Motor neuron (in vitro differentiated cells): ENCODE results near the gene ADAM33. TPM values are rescaled to one million over a fixed set of nuclear protein-coding genes. Genes with fewer than 3 reads are reported as not detected.
A peak's percentile ranks its signal among the peaks of the same experiment; 100 is the strongest.

Experiments used
- ATAC-seq, 8 experiments: fragments of 200-7000 bp; cut with Tn5 transposase; replicated peaks in 6 of 8; 2 replicates each; pipeline ENCODE4 v1.8.0; 2021; ENCODE audit warnings: mild to moderate bottlenecking in 8 of 8, moderate library complexity in 8 of 8
- H3K27ac ChIP-seq, 2 donors: fragments of 250-450 bp; sonication (Bioruptor Pico); 2 replicates each; pipeline ENCODE4 v1.9.0; 2021; ENCODE audit warnings: antibody characterized with exemption in 2 of 2, mild to moderate bottlenecking in 2 of 2, moderate library complexity in 1 of 2
- H3K4me1 ChIP-seq, 2 donors: fragments of 250-450 bp; sonication (Bioruptor Pico); replicated peaks in 1 of 2; 2 replicates each; pipeline ENCODE4 v1.6.1; 2021; ENCODE audit warnings: antibody characterized with exemption in 2 of 2, mild to moderate bottlenecking in 2 of 2, moderate library complexity in 1 of 2
- H3K4me3 ChIP-seq, 5 donors: fragments of 250-450 bp; sonication (Bioruptor Pico); 2 replicates each; pipeline ENCODE4 v1.9.0; 2021; ENCODE audit warnings: antibody characterized with exemption in 5 of 5, mild to moderate bottlenecking in 5 of 5, moderate library complexity in 4 of 5
- WGBS, 10 experiments: fragments of 450-650 bp; shearing (Covaris generic); methylation state at CpG; one replicate each; pipeline ENCODE4 v1.0.0; 2022; 5-methylcytosine and 5-hydroxymethylcytosine counted together
- in situ Hi-C, 9 experiments: fragments of 400-800 bp; cut with MboI; loops; one replicate each; pipeline ENCODE4 v1.15.0; 2021; ENCODE audit warnings: low sequenced_read_pairs in 9 of 9, low pct_unique_long_range_greater_than_20kb in 2 of 9; ENCODE audit not compliant: unreplicated experiment in 9 of 9
- total RNA-seq, 8 experiments: library from RNA; unstranded; fragments of 300-600 nt; gene quantifications; 2 replicates each; pipeline versions ENCODE4 v1.2.3 to v1.2.4, GENCODE V29; 2022

The ADAM33 gene
- total RNA-seq, 8 experiments from 2014 or later, result 0.17 to 62.3 (median 1.2) TPM; not detected in 1

DNA sequence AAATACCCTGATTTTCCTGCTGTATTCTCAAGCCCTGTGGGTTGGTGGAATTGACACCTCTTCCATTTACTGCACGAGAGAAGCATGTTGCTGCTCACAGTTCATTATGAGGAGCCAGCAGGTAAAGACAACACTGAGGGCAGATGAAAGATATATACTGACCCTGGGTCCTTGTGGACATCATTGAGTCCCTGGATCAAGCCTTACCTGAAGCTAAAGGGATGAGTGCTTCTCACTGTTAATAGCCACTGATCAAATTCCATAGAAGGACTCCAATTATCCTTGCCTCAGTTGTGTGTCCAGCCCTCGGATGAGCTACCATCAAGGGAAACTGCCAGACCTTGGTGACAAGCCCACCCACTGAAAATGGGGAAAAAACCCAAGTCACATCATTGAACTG, 38.3 kb upstream of the ADAM33 start:
- WGBS, 10 experiments, result 14 to 100% (median 63%) methylated on average over 1 to 2 of the region's 2 CpGs
- no peak for ATAC-seq
- Histone ChIP-seq H3K27ac (no peak overlapping the region), H3K4me1 (no peaks in the 10 kb centered on the region), H3K4me3 (no peak overlapping the region)
- in situ Hi-C loops, result no loop called here

GRCh38 chr20:3719046-3719445, 37.2 kb upstream of the ADAM33 start:
- H3K4me1 ChIP-seq, result no peaks in the 10 kb centered on the region
- in situ Hi-C loops, result no loop called here
- H3K4me3 ChIP-seq, result no peak overlapping the region
- WGBS, 10 experiments, result 82 to 100% (median 90%) methylated on average over 2 to 4 of the region's 4 CpGs; no CpG with 5 or more reads in 5 of the 10 experiments
- no peak overlapping the region for H3K27ac ChIP-seq
- ATAC-seq, result no peak

DNA sequence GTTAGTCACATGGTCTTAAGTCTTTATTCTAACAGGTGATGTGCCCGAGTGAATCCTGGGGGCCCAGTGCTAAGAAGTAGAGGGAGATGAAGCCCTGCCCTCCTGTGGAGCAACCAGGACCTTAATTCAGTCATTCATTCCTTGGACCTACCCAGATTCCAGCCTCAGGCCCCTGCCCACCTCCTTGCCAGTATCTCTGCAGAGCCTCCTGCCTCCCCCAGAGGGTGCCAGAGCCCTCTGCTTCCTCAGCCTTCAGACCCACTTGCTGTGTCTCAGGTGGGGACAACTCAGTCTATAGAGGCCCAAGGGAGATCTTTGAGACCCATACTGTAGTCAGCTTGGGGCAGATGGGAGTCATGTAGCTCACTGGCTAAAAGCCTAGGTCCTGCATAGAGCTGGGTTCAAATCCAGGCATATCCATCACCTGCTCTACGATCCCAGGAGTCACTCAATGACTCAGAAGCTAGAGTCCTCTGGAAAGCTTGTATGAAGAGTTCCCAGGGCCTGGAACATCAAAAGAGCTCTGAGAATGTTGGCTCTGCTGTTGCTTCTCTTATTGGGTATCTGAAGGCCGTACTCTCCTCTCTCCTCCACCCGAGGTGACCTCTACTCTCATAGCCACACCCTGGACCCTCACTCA, 34.5 kb upstream of the ADAM33 start:
- WGBS, 10 experiments, result 22 to 91% (median 71%) methylated on average over 1 to 3 of the region's 4 CpGs; no CpG with 5 or more reads in 5 of the 10 experiments
- Histone ChIP-seq H3K4me1 (no peaks in the 10 kb centered on the region), H3K4me3 (no peak overlapping the region), H3K27ac (no peak overlapping the region)
- in situ Hi-C loops, result no loop called here
- ATAC-seq, result peak; percentile 64 to 99 (median 84)

DNA sequence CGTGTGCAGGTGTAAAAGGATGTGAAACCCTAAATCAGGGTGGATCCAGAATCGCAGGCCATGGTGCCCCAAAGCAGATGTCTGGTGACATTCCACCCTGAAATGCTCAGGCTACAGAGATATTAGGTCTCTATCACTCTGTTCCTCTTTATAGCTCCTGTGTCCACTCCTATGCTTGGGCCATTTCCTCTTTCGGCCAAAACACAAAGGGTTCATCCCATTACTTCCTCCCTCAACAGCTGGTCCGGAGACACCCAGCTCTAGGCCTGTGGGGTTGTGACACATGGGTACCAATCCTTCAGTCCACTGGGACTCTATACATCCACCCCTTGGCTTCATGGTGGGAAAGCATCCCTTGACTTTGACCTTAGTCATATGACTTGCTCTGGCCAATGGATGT, 32.3 kb upstream of the ADAM33 start:
- Histone ChIP-seq H3K4me1 (no peaks in the 10 kb centered on the region), H3K27ac (no peak overlapping the region), H3K4me3 (no peak overlapping the region)
- WGBS, 10 experiments, result 60 to 90% (median 84%) methylated on average over 1 to 3 of the region's 4 CpGs; no CpG with 5 or more reads in 6 of the 10 experiments
- no peak for ATAC-seq
- in situ Hi-C loops, result no loop called here

DNA sequence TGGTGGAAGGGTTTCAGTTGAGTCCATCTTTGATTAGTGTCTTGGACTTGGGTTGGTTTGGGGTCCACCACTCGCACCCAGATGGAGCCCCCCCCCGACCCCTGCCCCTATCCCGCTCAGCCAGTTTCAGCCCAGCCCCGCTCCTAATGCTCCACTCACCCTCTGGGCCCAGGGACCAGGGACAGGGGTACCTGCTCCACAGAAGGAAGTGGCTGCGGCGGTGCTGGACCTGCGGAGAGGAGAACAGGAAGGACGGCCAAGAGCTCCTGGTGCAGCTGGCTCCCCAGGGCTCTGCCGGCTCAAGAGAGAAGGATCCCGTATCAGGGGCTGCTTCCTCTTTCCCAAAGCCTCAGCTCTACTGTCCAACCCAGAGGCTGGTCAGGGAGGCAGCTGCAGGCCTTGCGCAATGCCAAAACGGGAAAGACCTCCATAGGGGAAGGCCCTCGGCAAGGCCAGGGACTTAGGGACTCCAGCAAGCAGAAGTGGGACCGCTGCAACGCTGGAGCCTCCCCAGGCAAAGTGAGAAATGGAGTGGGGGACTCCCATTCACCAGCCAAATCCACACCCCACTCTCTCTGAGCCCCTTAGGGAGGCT, 30.6 kb upstream of the ADAM33 start, which contains the start of gene SIGLEC1:
Gene SIGLEC1, minus strand, starts transcription at position 322 of the 595 bp plus-strand sequence. CDS start 5,472 bp downstream, outside the sequence.
- Histone ChIP-seq H3K4me1 (no peaks in the 10 kb centered on the region), H3K27ac (no peak within 1 kb of the TSS), H3K4me3 (no peak within 1 kb of the TSS)
- no peak for ATAC-seq
- 80 to 100% (median 83%) methylated on average over 1 to 3 of the region's 15 CpGs; no CpG with 5 or more reads in 6 of the 10 experiments for WGBS, 10 experiments
- in situ Hi-C loops, result no loop called here

- H3K27ac ChIP-seq, result no peak overlapping the region
- no peak for ATAC-seq
- no peak overlapping the region for H3K4me3 ChIP-seq
Measured at GRCh38 chr20:3711484-3711941, 29.7 kb upstream of the ADAM33 start.

GRCh38 chr20:3710703-3711483, 29.1 kb upstream of the ADAM33 start:
- Histone ChIP-seq H3K4me3 (no peak overlapping the region), H3K27ac (no peak overlapping the region), H3K4me1 (no peaks in the 10 kb centered on the region)
- in situ Hi-C loops, result no loop called here
- peak in 7 of 8 experiments; percentile 2 to 60 (median 37) for ATAC-seq
- 10 to 94% (median 49%) methylated on average over 1 to 13 of the region's 18 CpGs; no CpG with 5 or more reads in 4 of the 10 experiments for WGBS, 10 experiments

More at GRCh38 chr20:3711484-3711941, 29.7 kb upstream of the ADAM33 start:
- H3K4me1 ChIP-seq, result no peaks in the 10 kb centered on the region
- in situ Hi-C loops, result no loop called here
- 20 to 93% (median 68%) methylated on average over 1 to 4 of the region's 4 CpGs; no CpG with 5 or more reads in 4 of the 10 experiments for WGBS, 10 experiments

- 15 to 83% (median 61%) methylated on average over 1 to 4 of the region's 6 CpGs; no CpG with 5 or more reads in 6 of the 10 experiments for WGBS, 10 experiments
- Histone ChIP-seq H3K4me1 (no peaks in the 10 kb centered on the region), H3K27ac (no peak overlapping the region), H3K4me3 (no peak overlapping the region)
- peak in 4 of 8 experiments; percentile 7 to 89 (median 83) for ATAC-seq
- in situ Hi-C loops, result no loop called here
Measured at GRCh38 chr20:3710011-3710466, 28.2 kb upstream of the ADAM33 start.

GRCh38 chr20:3707508-3707899, 25.7 kb upstream of the ADAM33 start:
- no peaks in the 10 kb centered on the region for H3K4me1 ChIP-seq
- in situ Hi-C loops, result no loop called here
- no peak overlapping the region for H3K27ac ChIP-seq
- ATAC-seq, result no peak
- no peak overlapping the region for H3K4me3 ChIP-seq
- WGBS, 10 experiments, result 67 to 100% (median 89%) methylated on average over 1 to 3 of the region's 3 CpGs; no CpG with 5 or more reads in 3 of the 10 experiments

GRCh38 chr20:3706774-3707507, 25.1 kb upstream of the ADAM33 start:
- 72 to 100% (median 83%) methylated on average over 1 to 4 of the region's 10 CpGs; no CpG with 5 or more reads in 5 of the 10 experiments for WGBS, 10 experiments
- Histone ChIP-seq H3K27ac (no peak overlapping the region), H3K4me1 (no peaks in the 10 kb centered on the region), H3K4me3 (no peak overlapping the region)
- peak in 3 of 8 experiments; percentile 4 to 11 (median 9) for ATAC-seq
- in situ Hi-C loops, result no loop called here

- ATAC-seq, result no peak
- in situ Hi-C loops, result no loop called here
- Histone ChIP-seq H3K4me1 (no peaks in the 10 kb centered on the region), H3K27ac (no peak overlapping the region), H3K4me3 (no peak overlapping the region)
- 84 to 100% (median 88%) methylated on average over 2 to 16 of the region's 31 CpGs; no CpG with 5 or more reads in 7 of the 10 experiments for WGBS, 10 experiments
Measured at GRCh38 chr20:3705970-3706739, 24.3 kb upstream of the ADAM33 start.

DNA sequence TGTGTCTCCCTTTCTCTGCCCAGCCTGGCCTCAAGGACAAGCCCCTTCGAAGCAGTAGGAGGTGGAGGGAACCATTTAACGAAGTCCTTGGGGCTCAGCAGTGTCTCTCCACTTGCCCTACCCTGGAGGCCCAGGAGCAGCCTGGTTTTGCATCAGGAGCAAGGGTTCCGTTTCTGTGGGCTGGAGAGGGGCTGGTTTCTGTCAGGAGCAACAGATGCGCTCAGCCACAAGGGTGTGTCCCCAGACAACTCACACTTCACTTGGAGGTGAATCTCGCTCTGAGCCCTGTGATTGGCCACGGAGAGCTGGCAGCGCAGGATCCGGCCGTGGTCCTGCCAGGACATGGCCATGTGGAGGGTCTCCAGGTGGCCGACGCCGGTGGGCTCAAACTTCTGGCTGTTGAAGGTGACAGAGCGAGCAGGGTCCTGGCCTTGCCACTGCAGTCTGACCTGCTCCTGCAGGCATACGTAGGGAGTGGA, 23.7 kb upstream of the ADAM33 start:
- ATAC-seq, result no peak
- Histone ChIP-seq H3K4me3 (no peak overlapping the region), H3K4me1 (no peaks in the 10 kb centered on the region), H3K27ac (no peak overlapping the region)
- WGBS, 10 experiments, result 60 to 100% (median 73%) methylated on average over 1 to 8 of the region's 14 CpGs; no CpG with 5 or more reads in 6 of the 10 experiments
- in situ Hi-C loops, result no loop called here
